ENCODE data around the gene RPL28.

Gene RPL28

DNA sequence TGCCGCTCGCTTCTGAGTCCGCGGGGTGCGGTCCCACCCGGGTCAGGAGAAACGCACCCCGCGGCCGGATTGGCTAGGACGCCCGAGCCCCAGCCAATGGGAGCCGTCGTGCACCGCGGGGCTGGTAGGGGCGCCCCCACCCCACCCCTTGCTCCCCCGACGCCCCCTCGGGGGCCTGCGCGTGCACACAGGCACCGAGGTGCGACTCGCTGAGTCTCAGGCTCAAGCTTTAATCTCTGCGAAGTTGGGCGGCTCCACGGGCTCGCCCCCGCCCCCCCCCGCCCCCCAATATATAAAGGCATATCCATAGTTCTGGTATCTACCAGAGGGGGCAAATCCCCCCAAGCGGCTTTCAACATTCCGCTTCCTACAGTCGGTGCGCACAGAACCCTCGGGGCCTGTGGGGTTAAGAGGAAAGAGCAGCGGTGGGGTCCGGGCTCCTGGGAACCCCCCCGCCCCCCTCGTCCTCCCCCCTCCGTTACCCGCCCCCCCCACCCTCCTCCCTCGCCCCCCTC lies 31.0 kb upstream of the RPL28 start, which contains the start of gene COX6B2:
TSS of gene COX6B2 (minus strand) at position 22 of the 515 bp plus-strand sequence. CDS start 198 bp downstream, outside the sequence.
- H3K27me3 ChIP-seq (ENCODE audit: low read depth, low read length): peaks cover 28% of the 10 kb centered on the region
- H3K36me3 ChIP-seq (ENCODE audit: control insufficient read depth in 1 of 2, insufficient read depth in 2 of 2, low read length in 2 of 2): no peaks in the 10 kb centered on the region
- H3K4me3 ChIP-seq (ENCODE audit: low read depth in 1 of 2, low read length in 2 of 2): peak within 1 kb of the TSS; percentile 37 to 50
- no peak within 1 kb of the TSS for H3K27ac ChIP-seq (ENCODE audit: low read length)
- H3K4me1 ChIP-seq (ENCODE audit: control insufficient read depth in 1 of 2, insufficient read depth in 2 of 2, low read length in 2 of 2): peaks cover 0 to 15% of the 10 kb centered on the region in 2 donors
- H3K9me3 ChIP-seq (ENCODE audit: control insufficient read depth in 1 of 2, low read length in 2 of 2): no peaks in the 10 kb centered on the region

DNA sequence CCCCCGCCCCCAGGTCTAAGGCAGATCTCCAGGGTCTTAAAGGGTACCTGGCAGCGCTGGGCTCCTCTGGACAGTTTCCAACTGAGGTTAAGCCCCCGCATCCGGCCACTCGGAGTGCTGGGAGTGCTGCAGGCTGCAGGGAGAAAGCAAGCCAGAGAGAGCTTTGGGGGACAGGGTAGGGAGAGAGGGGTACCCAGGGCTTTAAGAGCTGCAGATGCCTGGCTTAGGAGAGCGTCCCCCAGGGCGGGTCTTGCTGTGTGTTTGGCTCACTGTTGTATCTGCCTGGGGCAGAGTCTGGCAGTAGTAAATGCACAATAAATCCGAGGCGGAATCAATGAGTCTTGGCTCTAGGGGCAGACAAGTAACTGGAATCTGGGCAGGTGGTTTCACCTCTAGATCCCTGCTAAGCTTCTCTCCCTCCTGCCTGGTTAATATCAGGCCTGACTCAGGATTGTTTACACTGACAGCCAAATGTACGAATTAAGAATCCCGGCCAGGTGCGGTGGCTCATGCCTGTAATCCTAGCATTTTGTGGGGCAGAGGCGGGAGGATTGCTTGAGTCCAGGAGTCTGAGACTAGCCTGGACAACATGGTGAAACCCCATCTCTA lies 30.4 kb upstream of the RPL28 start:
- Histone ChIP-seq H3K4me3 (ENCODE audit: low read depth in 1 of 2, low read length in 2 of 2) (no peak overlapping the region), H3K36me3 (ENCODE audit: control insufficient read depth in 1 of 2, insufficient read depth in 2 of 2, low read length in 2 of 2) (no peaks in the 10 kb centered on the region), H3K27ac (ENCODE audit: low read length) (no peak overlapping the region), H3K27me3 (ENCODE audit: low read depth, low read length) (peaks cover 28% of the 10 kb centered on the region), H3K9me3 (ENCODE audit: control insufficient read depth in 1 of 2, low read length in 2 of 2) (no peaks in the 10 kb centered on the region), H3K4me1 (ENCODE audit: control insufficient read depth in 1 of 2, insufficient read depth in 2 of 2, low read length in 2 of 2) (peaks cover 0 to 15% of the 10 kb centered on the region in 2 donors)

GRCh38 chr19:55358493-55358892 lies 27.2 kb upstream of the RPL28 start:
- Histone ChIP-seq H3K27me3 (ENCODE audit: low read depth, low read length) (peaks cover 3% of the 10 kb centered on the region), H3K36me3 (ENCODE audit: control insufficient read depth in 1 of 2, insufficient read depth in 2 of 2, low read length in 2 of 2) (no peaks in the 10 kb centered on the region), H3K4me1 (ENCODE audit: control insufficient read depth in 1 of 2, insufficient read depth in 2 of 2, low read length in 2 of 2) (peaks cover 0 to 11% of the 10 kb centered on the region in 2 donors), H3K27ac (ENCODE audit: low read length) (no peak overlapping the region), H3K4me3 (ENCODE audit: low read depth in 1 of 2, low read length in 2 of 2) (no peak overlapping the region), H3K9me3 (ENCODE audit: control insufficient read depth in 1 of 2, low read length in 2 of 2) (no peaks in the 10 kb centered on the region)

- H3K9me3 ChIP-seq (ENCODE audit: control insufficient read depth in 1 of 2, low read length in 2 of 2): no peaks in the 10 kb centered on the region
- H3K36me3 ChIP-seq (ENCODE audit: control insufficient read depth in 1 of 2, insufficient read depth in 2 of 2, low read length in 2 of 2): no peaks in the 10 kb centered on the region
- H3K27ac ChIP-seq (ENCODE audit: low read length): no peak overlapping the region
- no peak overlapping the region for H3K4me3 ChIP-seq (ENCODE audit: low read depth in 1 of 2, low read length in 2 of 2)
- H3K4me1 ChIP-seq (ENCODE audit: control insufficient read depth in 1 of 2, insufficient read depth in 2 of 2, low read length in 2 of 2): peaks cover 0 to 6% of the 10 kb centered on the region in 2 donors
- H3K27me3 ChIP-seq (ENCODE audit: low read depth, low read length): no peaks in the 10 kb centered on the region
Observed at GRCh38 chr19:55358943-55359908, 26.5 kb upstream of the RPL28 start.

GRCh38 chr19:55360902-55361301 lies 24.8 kb upstream of the RPL28 start:
- Histone ChIP-seq H3K36me3 (ENCODE audit: control insufficient read depth in 1 of 2, insufficient read depth in 2 of 2, low read length in 2 of 2) (no peaks in the 10 kb centered on the region), H3K27ac (ENCODE audit: low read length) (no peak overlapping the region), H3K9me3 (ENCODE audit: control insufficient read depth in 1 of 2, low read length in 2 of 2) (no peaks in the 10 kb centered on the region), H3K4me1 (ENCODE audit: control insufficient read depth in 1 of 2, insufficient read depth in 2 of 2, low read length in 2 of 2) (no peaks in the 10 kb centered on the region), H3K4me3 (ENCODE audit: low read depth in 1 of 2, low read length in 2 of 2) (no peak overlapping the region), H3K27me3 (ENCODE audit: low read depth, low read length) (peaks cover 3% of the 10 kb centered on the region)

GRCh38 chr19:55362174-55362989 lies 23.4 kb upstream of the RPL28 start:
- H3K4me3 ChIP-seq (ENCODE audit: low read depth in 1 of 2, low read length in 2 of 2): no peak overlapping the region
- no peaks in the 10 kb centered on the region for H3K4me1 ChIP-seq (ENCODE audit: control insufficient read depth in 1 of 2, insufficient read depth in 2 of 2, low read length in 2 of 2)
- H3K9me3 ChIP-seq (ENCODE audit: control insufficient read depth in 1 of 2, low read length in 2 of 2): no peaks in the 10 kb centered on the region
- peaks cover 3% of the 10 kb centered on the region for H3K27me3 ChIP-seq (ENCODE audit: low read depth, low read length)
- H3K36me3 ChIP-seq (ENCODE audit: control insufficient read depth in 1 of 2, insufficient read depth in 2 of 2, low read length in 2 of 2): no peaks in the 10 kb centered on the region
- H3K27ac ChIP-seq (ENCODE audit: low read length): no peak overlapping the region

- no peaks in the 10 kb centered on the region for H3K36me3 ChIP-seq (ENCODE audit: control insufficient read depth in 1 of 2, insufficient read depth in 2 of 2, low read length in 2 of 2)
- peaks cover 3% of the 10 kb centered on the region for H3K27me3 ChIP-seq (ENCODE audit: low read depth, low read length)
- H3K27ac ChIP-seq (ENCODE audit: low read length): no peak within 1 kb of the TSS
- H3K4me3 ChIP-seq (ENCODE audit: low read depth in 1 of 2, low read length in 2 of 2): no peak within 1 kb of the TSS
- H3K9me3 ChIP-seq (ENCODE audit: control insufficient read depth in 1 of 2, low read length in 2 of 2): no peaks in the 10 kb centered on the region
- no peaks in the 10 kb centered on the region for H3K4me1 ChIP-seq (ENCODE audit: control insufficient read depth in 1 of 2, insufficient read depth in 2 of 2, low read length in 2 of 2)
Observed at GRCh38 chr19:55362990-55363716, 22.6 kb upstream of the RPL28 start, which contains the start of gene GARIN5B. Gene GARIN5B (minus strand): TSS chr19:55363260. CDS start chr19:55363066, 194 bp downstream.

DNA sequence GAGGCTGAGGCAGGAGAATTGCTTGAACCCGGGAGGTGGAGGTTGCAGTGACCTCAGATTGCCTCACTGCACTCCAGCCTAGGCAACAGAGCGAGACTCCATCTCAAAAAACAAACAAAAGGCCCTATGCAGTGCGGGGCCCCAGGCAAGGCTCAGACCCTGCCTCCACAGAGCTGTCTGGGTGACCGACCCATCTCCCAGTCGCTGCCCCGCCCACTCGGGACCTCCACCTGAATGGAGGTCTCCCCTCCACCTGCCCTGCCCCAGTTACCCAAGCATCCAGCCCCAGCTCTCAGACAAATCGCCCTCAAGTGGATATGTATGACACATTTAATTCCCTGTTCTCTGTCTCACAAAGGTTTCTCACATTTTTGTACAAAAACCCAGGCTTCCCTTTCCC lies 20.5 kb upstream of the RPL28 start:
- H3K9me3 ChIP-seq (ENCODE audit: control insufficient read depth in 1 of 2, low read length in 2 of 2): no peaks in the 10 kb centered on the region
- H3K4me1 ChIP-seq (ENCODE audit: control insufficient read depth in 1 of 2, insufficient read depth in 2 of 2, low read length in 2 of 2): peaks cover 0 to 15% of the 10 kb centered on the region in 2 donors
- no peak overlapping the region for H3K4me3 ChIP-seq (ENCODE audit: low read depth in 1 of 2, low read length in 2 of 2)
- peaks cover 18% of the 10 kb centered on the region for H3K27me3 ChIP-seq (ENCODE audit: low read depth, low read length)
- no peak overlapping the region for H3K27ac ChIP-seq (ENCODE audit: low read length)
- H3K36me3 ChIP-seq (ENCODE audit: control insufficient read depth in 1 of 2, insufficient read depth in 2 of 2, low read length in 2 of 2): no peaks in the 10 kb centered on the region

- peaks cover 0 to 15% of the 10 kb centered on the region in 2 donors for H3K4me1 ChIP-seq (ENCODE audit: control insufficient read depth in 1 of 2, insufficient read depth in 2 of 2, low read length in 2 of 2)
- H3K4me3 ChIP-seq (ENCODE audit: low read depth in 1 of 2, low read length in 2 of 2): no peak overlapping the region
- peaks cover 24% of the 10 kb centered on the region for H3K27me3 ChIP-seq (ENCODE audit: low read depth, low read length)
- H3K9me3 ChIP-seq (ENCODE audit: control insufficient read depth in 1 of 2, low read length in 2 of 2): no peaks in the 10 kb centered on the region
- H3K27ac ChIP-seq (ENCODE audit: low read length): no peak overlapping the region
- H3K36me3 ChIP-seq (ENCODE audit: control insufficient read depth in 1 of 2, insufficient read depth in 2 of 2, low read length in 2 of 2): no peaks in the 10 kb centered on the region
Observed at GRCh38 chr19:55365964-55366363, 19.8 kb upstream of the RPL28 start.

- H3K9me3 ChIP-seq (ENCODE audit: control insufficient read depth in 1 of 2, low read length in 2 of 2): no peaks in the 10 kb centered on the region
- peaks cover 28% of the 10 kb centered on the region for H3K27me3 ChIP-seq (ENCODE audit: low read depth, low read length)
- no peak overlapping the region for H3K4me3 ChIP-seq (ENCODE audit: low read depth in 1 of 2, low read length in 2 of 2)
- H3K27ac ChIP-seq (ENCODE audit: low read length): no peak overlapping the region
- H3K36me3 ChIP-seq (ENCODE audit: control insufficient read depth in 1 of 2, insufficient read depth in 2 of 2, low read length in 2 of 2): no peaks in the 10 kb centered on the region
- H3K4me1 ChIP-seq (ENCODE audit: control insufficient read depth in 1 of 2, insufficient read depth in 2 of 2, low read length in 2 of 2): peaks cover 0 to 15% of the 10 kb centered on the region in 2 donors
Observed at GRCh38 chr19:55366790-55367189, 18.9 kb upstream of the RPL28 start.
